Activated T-helper 2 cell treated with anti-CD3 and anti-CD28 coated beads, Interferon-gamma antibody, Interleukin-2, Interleukin-4, amounts not matched to agents 10 μg/mL and 5 μg/mL and 100 μg/mL, durations not matched to agents 14 hours and 24 hours and 36 hours (primary cell): Measurements from ENCODE around the gene NWD2. TPM values are rescaled to one million over a fixed set of nuclear protein-coding genes. Genes with fewer than 3 reads are reported as not detected.

Experiments
- DNase-seq: peaks from one replicate; pipeline ENCODE4 v3.0.0; 2021; ENCODE audit warnings: low spot score
- H3K27ac Mint-ChIP-seq: one replicate; pipeline ENCODE4 v1.8.0; 2021; ENCODE audit warnings: mixed read lengths
- H3K27me3 Mint-ChIP-seq: one replicate; pipeline ENCODE4 v1.8.0; 2021; ENCODE audit warnings: low read depth, mixed read lengths
- H3K36me3 Mint-ChIP-seq: one replicate; pipeline ENCODE4 v1.8.0; 2021; ENCODE audit warnings: low read depth, mixed read lengths
- H3K4me1 Mint-ChIP-seq: one replicate; pipeline ENCODE4 v1.8.0; 2021; ENCODE audit warnings: low read depth, mixed read lengths
- H3K4me3 Mint-ChIP-seq: one replicate; pipeline ENCODE4 v1.8.0; 2021; ENCODE audit warnings: low read depth, mild to moderate bottlenecking, moderate library complexity, mixed read lengths
- H3K9me3 Mint-ChIP-seq: one replicate; pipeline ENCODE4 v1.8.0; 2021; ENCODE audit warnings: mixed read lengths
- intact Hi-C: fragments of 100-400 bp; cut with micrococcal nuclease; formaldehyde crosslinking; loops from one replicate; pipeline ENCODE4 v1.15.1; 2023
- total RNA-seq: library from RNA; stranded (reverse); gene quantifications from 2 replicates; pipeline ENCODE4 v1.2.3, GENCODE V29; 2022

The NWD2 gene
- total RNA-seq, 1 donor from 2014 or later, result not detected

GRCh38 chr4:37422102-37422501 lies 177.6 kb downstream of the NWD2 start:
- H3K4me3 Mint-ChIP-seq, result no peak overlapping the region
- H3K36me3 Mint-ChIP-seq, result no peaks in the 10 kb centered on the region
- no peaks in the 10 kb centered on the region for H3K9me3 Mint-ChIP-seq
- no peak for DNase-seq
- peaks cover 6% of the 10 kb centered on the region for H3K27me3 Mint-ChIP-seq
- no peaks in the 10 kb centered on the region for H3K4me1 Mint-ChIP-seq
- intact Hi-C loops, result no loop called here
- H3K27ac Mint-ChIP-seq, result no peak overlapping the region

GRCh38 chr4:37422638-37423037 lies 178.1 kb downstream of the NWD2 start:
- no peaks in the 10 kb centered on the region for H3K9me3 Mint-ChIP-seq
- H3K36me3 Mint-ChIP-seq, result no peaks in the 10 kb centered on the region
- H3K27me3 Mint-ChIP-seq, result peaks cover 7% of the 10 kb centered on the region
- DNase-seq, result no peak
- intact Hi-C loops, result no loop called here
- no peak overlapping the region for H3K4me3 Mint-ChIP-seq
- H3K27ac Mint-ChIP-seq, result no peak overlapping the region
- no peaks in the 10 kb centered on the region for H3K4me1 Mint-ChIP-seq

GRCh38 chr4:37423310-37423709 lies 178.8 kb downstream of the NWD2 start:
- Mint-ChIP-seq H3K36me3 (no peaks in the 10 kb centered on the region), H3K4me1 (no peaks in the 10 kb centered on the region), H3K27ac (no peak overlapping the region), H3K9me3 (no peaks in the 10 kb centered on the region), H3K27me3 (peaks cover 7% of the 10 kb centered on the region), H3K4me3 (no peak overlapping the region)
- intact Hi-C loops, result no loop called here
- no peak for DNase-seq

- no peak for DNase-seq
- H3K9me3 Mint-ChIP-seq, result no peaks in the 10 kb centered on the region
- H3K27me3 Mint-ChIP-seq, result peaks cover 7% of the 10 kb centered on the region
- intact Hi-C loops, result no loop called here
- H3K27ac Mint-ChIP-seq, result no peak overlapping the region
- H3K36me3 Mint-ChIP-seq, result no peaks in the 10 kb centered on the region
- H3K4me1 Mint-ChIP-seq, result no peaks in the 10 kb centered on the region
- no peak overlapping the region for H3K4me3 Mint-ChIP-seq
Observed at GRCh38 chr4:37424753-37425152, 180.2 kb downstream of the NWD2 start.

GRCh38 chr4:37425857-37426256 lies 181.3 kb downstream of the NWD2 start:
- Mint-ChIP-seq H3K27ac (no peak overlapping the region), H3K36me3 (no peaks in the 10 kb centered on the region), H3K4me1 (no peaks in the 10 kb centered on the region), H3K4me3 (no peak overlapping the region), H3K9me3 (no peaks in the 10 kb centered on the region), H3K27me3 (peaks cover 10% of the 10 kb centered on the region)
- intact Hi-C loops, result no loop called here
- DNase-seq, result no peak

- Mint-ChIP-seq H3K4me3 (no peak overlapping the region), H3K27ac (no peak overlapping the region), H3K9me3 (no peaks in the 10 kb centered on the region), H3K27me3 (peaks cover 13% of the 10 kb centered on the region), H3K4me1 (no peaks in the 10 kb centered on the region), H3K36me3 (no peaks in the 10 kb centered on the region)
- intact Hi-C loops, result no loop called here
- DNase-seq, result no peak
Observed at GRCh38 chr4:37427193-37427592, 182.7 kb downstream of the NWD2 start.

- H3K9me3 Mint-ChIP-seq, result no peaks in the 10 kb centered on the region
- no peaks in the 10 kb centered on the region for H3K4me1 Mint-ChIP-seq
- H3K27ac Mint-ChIP-seq, result no peak overlapping the region
- no peaks in the 10 kb centered on the region for H3K36me3 Mint-ChIP-seq
- H3K27me3 Mint-ChIP-seq, result peaks cover 15% of the 10 kb centered on the region
- no peak overlapping the region for H3K4me3 Mint-ChIP-seq
- intact Hi-C loops, result no loop called here
- DNase-seq, result no peak
Observed at GRCh38 chr4:37429906-37430305, 185.4 kb downstream of the NWD2 start.

GRCh38 chr4:37430718-37431416 lies 186.3 kb downstream of the NWD2 start:
- Mint-ChIP-seq H3K27ac (no peak overlapping the region), H3K9me3 (no peaks in the 10 kb centered on the region), H3K4me1 (no peaks in the 10 kb centered on the region), H3K36me3 (no peaks in the 10 kb centered on the region), H3K27me3 (peaks cover 14% of the 10 kb centered on the region), H3K4me3 (no peak overlapping the region)
- DNase-seq, result no peak
- intact Hi-C loops, result no loop called here

- H3K9me3 Mint-ChIP-seq, result no peaks in the 10 kb centered on the region
- no peaks in the 10 kb centered on the region for H3K4me1 Mint-ChIP-seq
- H3K36me3 Mint-ChIP-seq, result no peaks in the 10 kb centered on the region
- no peak overlapping the region for H3K27ac Mint-ChIP-seq
- peaks cover 15% of the 10 kb centered on the region for H3K27me3 Mint-ChIP-seq
- no peak for DNase-seq
- H3K4me3 Mint-ChIP-seq, result no peak overlapping the region
- intact Hi-C loops, result no loop called here
Observed at GRCh38 chr4:37431417-37431743, 186.8 kb downstream of the NWD2 start.

- Mint-ChIP-seq H3K36me3 (no peaks in the 10 kb centered on the region), H3K9me3 (no peaks in the 10 kb centered on the region), H3K27me3 (peaks cover 14% of the 10 kb centered on the region), H3K4me3 (no peak overlapping the region), H3K27ac (no peak overlapping the region), H3K4me1 (no peaks in the 10 kb centered on the region)
- intact Hi-C loops, result no loop called here
- no peak for DNase-seq
Observed at GRCh38 chr4:37434469-37434868, 189.9 kb downstream of the NWD2 start.

- Mint-ChIP-seq H3K4me1 (no peaks in the 10 kb centered on the region), H3K27ac (no peak overlapping the region), H3K9me3 (no peaks in the 10 kb centered on the region), H3K36me3 (no peaks in the 10 kb centered on the region), H3K27me3 (peaks cover 9% of the 10 kb centered on the region), H3K4me3 (no peak overlapping the region)
- intact Hi-C loops, result no loop called here
- no peak for DNase-seq
Observed at GRCh38 chr4:37436546-37436945, 192.0 kb downstream of the NWD2 start.

GRCh38 chr4:37437163-37437562 lies 192.6 kb downstream of the NWD2 start:
- DNase-seq, result no peak
- H3K36me3 Mint-ChIP-seq, result no peaks in the 10 kb centered on the region
- H3K4me1 Mint-ChIP-seq, result no peaks in the 10 kb centered on the region
- intact Hi-C loops, result no loop called here
- peaks cover 8% of the 10 kb centered on the region for H3K27me3 Mint-ChIP-seq
- H3K9me3 Mint-ChIP-seq, result no peaks in the 10 kb centered on the region
- H3K4me3 Mint-ChIP-seq, result no peak overlapping the region
- no peak overlapping the region for H3K27ac Mint-ChIP-seq

GRCh38 chr4:37438564-37439279 lies 194.2 kb downstream of the NWD2 start:
- Mint-ChIP-seq H3K27me3 (peaks cover 8% of the 10 kb centered on the region), H3K4me3 (no peak overlapping the region), H3K36me3 (no peaks in the 10 kb centered on the region), H3K4me1 (no peaks in the 10 kb centered on the region), H3K9me3 (no peaks in the 10 kb centered on the region), H3K27ac (no peak overlapping the region)
- intact Hi-C loops, result no loop called here
- DNase-seq, result no peak
